GM18507 (cell line): Measurements from ENCODE around the gene WNT4.

Experiments used
- DNase-seq: peaks from one replicate; pipeline ENCODE4 v3.0.0; 2011; ENCODE audit warnings: low read depth; ENCODE audit not compliant: insufficient read length; ENCODE audit errors: extremely low spot score
- FAIRE-seq: peaks from 2 replicates; lab custom pipeline; 2011; peaks lifted over from hg19 to GRCh38; lab: Jason Lieb, UNC

WNT4 gene

GRCh38 chr1:22115286-22115685, 27.6 kb downstream of the WNT4 start:
- FAIRE-seq (no peak), DNase-seq (no peak)

GRCh38 chr1:22114083-22115012, 28.5 kb downstream of the WNT4 start:
- FAIRE-seq (no peak), DNase-seq (no peak)

- FAIRE-seq (no peak), DNase-seq (no peak)
These were observed 30.3 kb downstream of the WNT4 start for GRCh38 chr1:22112554-22112953.

- FAIRE-seq: no peak
- no peak for DNase-seq
These were observed 31.3 kb downstream of the WNT4 start for GRCh38 chr1:22111620-22112019.

- FAIRE-seq: no peak
These were observed 31.8 kb downstream of the WNT4 start for GRCh38 chr1:22111115-22111514.

GRCh38 chr1:22110016-22110415, 32.9 kb downstream of the WNT4 start:
- FAIRE-seq: no peak
- no peak for DNase-seq

More at GRCh38 chr1:22111115-22111514, 31.8 kb downstream of the WNT4 start:
- no peak for DNase-seq

- FAIRE-seq (no peak), DNase-seq (no peak)
These were observed 34.4 kb downstream of the WNT4 start for GRCh38 chr1:22108339-22109105.

GRCh38 chr1:22107126-22107525, 35.8 kb downstream of the WNT4 start:
- FAIRE-seq (no peak), DNase-seq (no peak)

GRCh38 chr1:22105611-22106207, 37.2 kb downstream of the WNT4 start:
- DNase-seq (no peak), FAIRE-seq (peak; percentile 87)

GRCh38 chr1:22104865-22105437, 37.9 kb downstream of the WNT4 start:
- DNase-seq (no peak), FAIRE-seq (no peak)

- FAIRE-seq (no peak), DNase-seq (no peak)
These were observed 38.8 kb downstream of the WNT4 start for GRCh38 chr1:22104094-22104493.

- FAIRE-seq (no peak), DNase-seq (no peak)
These were observed 40.2 kb downstream of the WNT4 start for GRCh38 chr1:22102746-22103145.

GRCh38 chr1:22101995-22102394, 40.9 kb downstream of the WNT4 start:
- no peak for FAIRE-seq
- no peak for DNase-seq

GRCh38 chr1:22101199-22101598, 41.7 kb downstream of the WNT4 start:
- DNase-seq (no peak), FAIRE-seq (peak; percentile 38)

GRCh38 chr1:22100168-22100567, 42.7 kb downstream of the WNT4 start:
- FAIRE-seq (no peak), DNase-seq (no peak)

GRCh38 chr1:22098752-22099151, 44.1 kb downstream of the WNT4 start:
- FAIRE-seq (no peak), DNase-seq (no peak)

GRCh38 chr1:22096463-22096862, 46.4 kb downstream of the WNT4 start:
- no peak for DNase-seq

GRCh38 chr1:22096036-22096435, 46.9 kb downstream of the WNT4 start:
- no peak for FAIRE-seq

More at GRCh38 chr1:22096463-22096862, 46.4 kb downstream of the WNT4 start:
- FAIRE-seq: no peak

GRCh38 chr1:22093513-22093912, 49.4 kb downstream of the WNT4 start:
- DNase-seq (no peak), FAIRE-seq (no peak)

More at GRCh38 chr1:22096036-22096435, 46.9 kb downstream of the WNT4 start:
- DNase-seq: no peak
